ENCODE results near the gene DLG4.

DLG4 gene

DNA sequence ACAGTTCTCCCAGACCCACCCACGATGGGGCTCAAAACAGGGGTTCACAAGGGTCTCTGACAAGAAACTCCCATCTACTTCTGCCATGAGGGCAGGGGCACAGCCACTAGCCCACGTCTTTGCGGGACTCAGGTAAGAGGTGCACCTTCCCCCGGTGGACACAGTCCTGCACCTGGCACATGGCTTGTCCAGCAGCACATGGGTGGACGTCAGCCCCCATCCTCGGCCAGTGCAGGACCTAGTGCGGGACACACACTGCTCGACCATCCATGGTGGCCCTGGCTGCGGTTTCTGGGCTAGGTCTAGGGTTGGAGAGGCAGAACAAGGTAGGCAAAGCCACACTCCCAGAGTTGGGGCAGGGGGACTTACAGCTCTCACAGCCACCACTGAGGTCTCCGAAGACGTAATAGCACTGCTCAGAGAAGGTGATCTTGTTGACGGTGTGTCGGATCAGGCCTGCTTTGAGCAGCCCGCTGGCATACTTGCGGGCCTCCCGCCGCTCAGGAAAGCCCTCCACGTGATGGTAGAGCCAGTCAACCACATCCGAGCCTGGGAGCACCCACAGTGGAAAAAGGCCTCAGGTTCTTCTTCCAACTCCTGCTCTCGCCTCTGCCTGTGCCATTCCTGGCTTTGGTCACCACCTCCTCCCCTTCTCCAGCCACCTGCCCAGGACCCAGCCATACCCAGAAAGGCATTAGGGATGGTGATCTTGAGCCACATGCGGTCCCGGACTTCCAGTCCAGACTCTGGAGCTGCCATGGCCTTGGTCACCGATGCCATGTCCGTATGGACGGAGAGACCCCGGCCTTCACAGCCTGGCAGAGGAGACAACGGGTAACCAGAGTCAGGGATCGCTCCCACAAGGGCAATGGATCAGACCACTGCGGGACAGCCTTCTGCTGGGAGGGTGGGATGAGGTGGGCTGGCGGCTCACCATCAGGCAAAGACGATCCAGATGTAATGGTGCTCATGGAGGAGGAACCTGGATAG is 7.4 kb upstream of the DLG4 start:
- DNase-seq, result no peak

DNA sequence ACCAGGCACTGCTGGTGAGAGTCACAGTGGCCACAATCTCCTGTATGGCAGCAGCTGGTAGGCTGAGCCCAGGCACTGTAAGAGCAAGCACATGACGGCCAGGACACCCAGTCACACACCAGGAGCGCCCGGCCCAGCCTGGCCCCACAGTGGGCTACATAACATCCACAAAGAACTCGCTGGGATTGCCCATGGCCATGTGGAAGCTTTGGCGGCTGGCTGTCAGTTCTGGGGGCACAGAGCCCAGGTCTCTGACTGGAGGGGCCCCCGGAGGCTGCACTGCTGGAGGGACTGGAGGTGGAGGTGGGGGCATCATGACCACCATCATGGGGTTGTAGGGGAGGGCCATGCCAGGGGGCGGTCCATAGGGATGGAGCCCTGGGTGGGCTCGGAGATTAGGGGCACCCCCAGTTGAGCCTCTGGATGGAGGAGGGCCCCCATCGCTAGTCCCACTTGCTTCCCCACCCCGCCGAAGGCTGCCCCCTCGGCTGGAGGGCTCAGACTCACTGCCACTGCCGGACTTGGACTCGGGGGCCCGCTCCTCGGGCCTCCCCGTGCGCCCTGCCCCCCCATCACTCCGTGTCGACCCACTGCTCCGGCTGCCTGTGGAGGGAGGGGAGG is 6.2 kb upstream of the DLG4 start:
- no peak for DNase-seq

DNA sequence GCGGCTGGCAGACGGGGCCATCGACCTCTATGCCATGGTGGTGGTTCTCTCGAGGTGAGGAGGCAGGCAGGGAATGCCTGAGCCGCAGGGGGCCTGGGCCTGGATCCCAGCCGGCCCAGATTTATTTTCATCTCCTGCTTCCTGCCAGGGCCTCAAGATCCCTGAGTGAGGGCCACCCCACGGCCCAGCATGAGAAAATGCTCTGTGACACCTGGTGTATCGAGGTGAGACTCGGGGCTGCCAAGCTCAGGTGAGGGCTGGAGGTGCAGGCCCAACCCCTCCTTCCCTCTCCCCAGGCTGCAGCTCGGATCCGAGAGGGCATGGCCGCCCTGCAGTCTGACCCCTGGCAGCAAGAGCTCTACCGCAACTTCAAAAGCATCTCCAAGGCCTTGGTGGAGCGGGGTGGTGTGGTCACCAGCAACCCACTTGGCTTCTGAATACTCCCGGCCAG is 5.0 kb upstream of the DLG4 start:
- no peak for DNase-seq

DNA sequence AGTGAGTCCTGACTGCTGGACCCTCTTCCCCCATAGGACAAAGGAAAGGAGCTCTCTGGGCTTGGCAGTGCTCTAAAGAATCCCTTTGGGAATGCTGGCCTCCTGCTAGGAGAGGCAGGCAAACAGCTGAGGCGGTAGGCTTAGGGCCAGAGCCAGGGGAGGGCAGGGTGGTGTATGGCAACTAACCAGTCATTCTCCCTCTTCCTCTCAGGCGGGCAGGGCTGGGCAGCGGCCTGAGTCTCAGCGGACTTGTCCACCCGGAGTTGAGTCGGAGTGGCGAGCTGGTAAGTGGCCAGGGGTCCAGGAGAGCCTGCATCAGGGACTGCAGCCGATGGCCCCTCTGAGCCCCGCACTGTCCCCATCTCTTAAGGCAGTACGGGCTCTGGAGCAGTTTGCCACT is 4.5 kb upstream of the DLG4 start:
- DNase-seq, result no peak

DNA sequence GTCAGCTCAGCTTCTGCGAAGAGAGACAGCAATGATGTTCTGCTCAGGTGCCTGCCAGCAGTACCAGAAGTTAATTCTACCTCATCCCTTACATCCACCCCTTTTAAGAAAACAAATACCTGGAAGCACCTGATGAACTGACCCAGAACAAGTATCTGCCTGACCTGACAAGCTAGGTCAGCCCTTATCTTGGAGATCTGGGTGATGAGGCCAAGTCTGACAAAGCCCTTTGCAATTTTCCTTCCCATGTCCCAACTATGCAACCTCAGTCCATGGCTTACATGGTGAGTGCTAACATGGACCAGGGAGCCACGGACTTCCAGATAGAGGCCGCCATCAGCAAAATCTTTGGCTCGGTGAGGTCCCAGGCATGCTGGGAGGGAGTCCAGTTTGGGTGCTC is 3.7 kb upstream of the DLG4 start:
- no peak for DNase-seq

DNA sequence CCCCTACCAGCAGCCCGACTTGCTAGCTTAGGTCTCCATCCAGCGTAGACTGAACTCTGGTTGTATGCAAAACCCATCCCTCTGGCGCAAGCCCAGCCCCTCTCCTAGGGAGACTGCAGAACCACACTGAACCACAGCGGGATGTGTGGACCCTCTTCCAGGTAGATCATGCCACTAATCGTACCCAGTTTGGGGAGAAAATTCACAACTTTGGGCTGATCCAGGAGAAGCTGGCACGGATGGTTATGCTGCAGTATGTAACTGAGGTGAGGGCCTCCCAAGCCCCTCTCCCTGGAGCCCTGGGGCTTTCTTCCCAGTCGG is 3.3 kb upstream of the DLG4 start:
- no peak for DNase-seq

DNA sequence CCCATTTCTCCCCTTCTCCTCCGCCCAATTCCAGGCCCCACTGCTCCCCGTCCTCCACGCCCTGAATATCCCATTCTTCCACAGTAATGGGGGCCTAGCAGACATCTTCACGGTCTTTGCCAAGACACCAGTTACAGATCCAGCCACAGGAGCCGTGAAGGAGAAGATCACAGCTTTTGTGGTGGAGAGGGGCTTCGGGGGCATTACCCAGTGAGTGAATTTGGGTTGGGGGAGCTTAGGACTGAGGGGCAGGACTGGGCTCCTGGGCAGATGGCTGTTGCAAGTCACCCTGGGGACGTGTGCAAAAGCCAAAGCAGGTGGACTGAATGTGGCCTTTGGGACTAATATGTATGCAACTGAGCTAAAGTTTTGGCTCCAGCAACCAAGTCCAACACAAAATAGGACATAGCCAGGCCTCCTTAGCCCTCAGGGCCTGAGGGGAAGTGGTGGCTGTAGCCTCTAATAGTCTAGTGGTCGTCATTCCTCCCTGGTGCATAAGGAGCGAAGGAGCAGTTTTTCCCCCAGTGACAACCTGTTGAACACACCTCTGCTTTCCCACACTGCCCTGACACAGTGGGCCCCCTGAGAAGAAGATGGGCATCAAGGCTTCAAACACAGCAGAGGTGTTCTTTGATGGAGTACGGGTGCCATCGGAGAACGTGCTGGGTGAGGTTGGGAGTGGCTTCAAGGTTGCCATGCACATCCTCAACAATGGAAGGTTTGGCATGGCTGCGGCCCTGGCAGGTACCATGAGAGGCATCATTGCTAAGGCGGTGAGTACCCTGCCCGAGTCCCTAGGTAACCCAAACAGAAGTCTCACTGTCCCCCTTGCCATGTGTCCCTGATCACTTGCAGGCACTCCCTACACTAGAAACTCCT is 2.7 kb upstream of the DLG4 start:
- no peak for DNase-seq

DNA sequence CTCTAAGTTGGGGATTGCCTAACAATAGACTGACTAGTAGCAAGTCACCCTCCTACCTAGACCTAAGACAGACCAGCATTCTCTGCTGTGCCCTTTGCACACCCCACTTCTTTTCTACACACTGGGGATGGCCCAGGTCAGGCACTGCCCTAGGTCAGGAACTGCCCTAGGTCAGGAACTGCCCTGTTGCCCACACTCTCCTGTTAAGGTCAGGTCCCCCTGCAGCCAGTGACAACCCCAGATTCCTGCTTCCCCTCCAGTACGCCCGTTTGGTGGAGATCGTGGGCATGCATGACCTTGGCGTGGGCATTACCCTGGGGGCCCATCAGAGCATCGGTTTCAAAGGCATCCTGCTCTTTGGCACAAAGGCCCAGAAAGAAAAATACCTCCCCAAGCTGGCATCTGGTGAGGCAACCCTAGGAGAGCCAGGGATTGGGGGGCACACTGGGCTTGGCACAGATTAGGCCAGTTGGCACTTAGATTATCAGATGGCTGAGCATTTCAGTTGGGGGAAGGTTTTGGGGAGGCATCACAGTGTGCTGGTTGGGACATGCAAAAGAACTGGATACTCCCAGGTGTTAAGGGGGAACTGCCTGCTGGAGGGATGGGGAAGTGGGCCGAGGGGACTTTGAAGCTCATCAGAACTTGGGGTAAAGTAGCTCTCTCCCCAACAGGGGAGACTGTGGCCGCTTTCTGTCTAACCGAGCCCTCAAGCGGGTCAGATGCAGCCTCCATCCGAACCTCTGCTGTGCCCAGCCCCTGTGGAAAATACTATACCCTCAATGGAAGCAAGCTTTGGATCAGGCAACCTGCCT is 1.8 kb upstream of the DLG4 start:
- DNase-seq, result no peak

DNA sequence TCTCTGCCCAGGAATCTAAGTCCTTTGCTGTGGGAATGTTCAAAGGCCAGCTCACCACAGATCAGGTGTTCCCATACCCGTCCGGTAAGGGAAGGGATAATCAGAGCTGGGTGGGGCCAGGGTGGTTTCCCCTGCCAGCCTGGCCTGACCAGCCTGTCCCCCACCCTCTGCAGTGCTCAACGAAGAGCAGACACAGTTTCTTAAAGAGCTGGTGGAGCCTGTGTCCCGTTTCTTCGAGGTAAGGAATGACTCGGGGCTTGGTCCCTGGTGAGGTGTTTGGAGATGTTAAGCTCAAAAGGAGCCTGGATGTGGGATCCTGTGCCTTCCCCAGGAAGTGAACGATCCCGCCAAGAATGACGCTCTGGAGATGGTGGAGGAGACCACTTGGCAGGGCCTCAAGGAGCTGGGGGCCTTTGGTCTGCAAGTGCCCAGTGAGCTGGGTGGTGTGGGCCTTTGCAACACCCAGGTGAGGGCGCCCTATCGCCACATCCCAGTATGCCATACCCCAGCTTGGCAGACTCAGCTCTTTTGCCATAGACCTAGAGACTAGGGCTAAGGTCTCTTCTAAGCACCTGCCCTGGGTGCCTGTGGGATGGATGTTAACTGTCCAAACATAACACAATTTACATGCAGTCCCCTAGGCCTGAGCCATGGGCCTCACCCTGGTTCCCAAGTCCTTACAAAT is 1.1 kb upstream of the DLG4 start:
- DNase-seq, result peak; percentile 3 to 21

DNA sequence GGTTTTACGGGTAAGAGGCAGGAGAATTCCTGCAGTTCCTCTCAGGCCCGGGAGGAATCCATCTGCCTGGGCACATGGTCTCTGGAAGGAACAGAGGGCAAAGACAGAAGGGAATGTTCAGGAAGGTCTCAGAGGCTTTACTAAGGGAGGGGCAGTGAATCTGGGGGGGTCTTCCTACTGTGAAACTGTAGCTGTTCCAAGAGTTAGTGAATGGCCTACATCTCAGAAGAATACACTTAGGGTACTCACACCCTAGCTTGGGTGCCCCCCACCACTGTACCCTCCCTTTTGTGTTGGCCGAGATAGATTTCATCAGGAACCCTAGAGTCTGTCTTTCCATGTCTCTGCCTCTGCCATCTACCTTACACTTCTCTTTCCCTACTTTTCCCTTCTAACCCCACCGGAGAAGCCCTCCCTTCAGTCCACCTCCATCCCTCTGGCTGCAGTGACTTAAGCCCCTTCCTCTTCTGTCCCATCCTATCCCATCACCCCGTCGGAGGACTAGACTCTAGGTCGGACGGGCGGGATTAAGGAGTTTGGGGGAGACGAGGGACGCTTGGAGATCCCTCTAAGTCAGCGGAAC is 316 bp downstream of the DLG4 start:
- DNase-seq, result peak; percentile 30 to 35

DNA sequence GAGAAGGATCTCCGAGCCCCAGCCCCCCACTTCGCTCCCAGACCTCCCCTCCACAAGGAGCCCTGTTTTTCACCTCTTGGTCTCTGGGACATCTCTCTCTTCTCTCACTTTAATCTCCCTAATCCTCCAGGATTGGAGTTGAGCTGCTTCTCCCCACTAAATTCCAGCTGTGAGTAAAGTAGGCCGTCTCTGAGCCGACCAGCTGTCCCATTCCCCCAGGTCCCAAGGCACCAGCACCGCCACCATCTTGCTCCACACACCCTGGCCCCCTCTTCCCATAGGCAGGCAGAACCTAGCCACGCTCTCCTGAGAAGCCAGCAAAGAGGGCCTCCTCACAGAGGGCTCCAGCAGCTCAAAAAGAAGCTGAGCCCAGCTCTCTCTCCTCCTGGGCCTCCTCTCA is 878 bp downstream of the DLG4 start:
- DNase-seq, result peak; percentile 19 to 61

DNA sequence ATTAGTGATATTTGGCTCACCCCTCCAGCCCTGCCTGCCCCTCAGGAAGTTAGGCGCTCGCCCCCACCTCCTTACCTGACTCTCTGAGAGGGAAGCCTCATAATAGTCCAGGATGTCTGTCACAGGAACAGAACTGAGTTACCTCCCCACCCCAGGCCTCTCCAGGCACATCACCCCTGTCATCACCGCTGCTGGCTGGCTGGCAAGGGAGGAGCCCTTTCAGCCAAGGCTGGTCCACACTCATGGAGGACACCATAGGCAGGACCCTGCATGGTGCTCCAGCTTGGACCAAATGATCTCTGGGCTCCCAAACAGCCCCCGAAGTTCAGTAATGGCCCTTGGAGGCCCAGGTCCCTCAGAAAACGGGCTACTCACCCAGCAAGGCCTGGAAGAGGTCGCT is 1.5 kb downstream of the DLG4 start:
- no peak for DNase-seq

DNA sequence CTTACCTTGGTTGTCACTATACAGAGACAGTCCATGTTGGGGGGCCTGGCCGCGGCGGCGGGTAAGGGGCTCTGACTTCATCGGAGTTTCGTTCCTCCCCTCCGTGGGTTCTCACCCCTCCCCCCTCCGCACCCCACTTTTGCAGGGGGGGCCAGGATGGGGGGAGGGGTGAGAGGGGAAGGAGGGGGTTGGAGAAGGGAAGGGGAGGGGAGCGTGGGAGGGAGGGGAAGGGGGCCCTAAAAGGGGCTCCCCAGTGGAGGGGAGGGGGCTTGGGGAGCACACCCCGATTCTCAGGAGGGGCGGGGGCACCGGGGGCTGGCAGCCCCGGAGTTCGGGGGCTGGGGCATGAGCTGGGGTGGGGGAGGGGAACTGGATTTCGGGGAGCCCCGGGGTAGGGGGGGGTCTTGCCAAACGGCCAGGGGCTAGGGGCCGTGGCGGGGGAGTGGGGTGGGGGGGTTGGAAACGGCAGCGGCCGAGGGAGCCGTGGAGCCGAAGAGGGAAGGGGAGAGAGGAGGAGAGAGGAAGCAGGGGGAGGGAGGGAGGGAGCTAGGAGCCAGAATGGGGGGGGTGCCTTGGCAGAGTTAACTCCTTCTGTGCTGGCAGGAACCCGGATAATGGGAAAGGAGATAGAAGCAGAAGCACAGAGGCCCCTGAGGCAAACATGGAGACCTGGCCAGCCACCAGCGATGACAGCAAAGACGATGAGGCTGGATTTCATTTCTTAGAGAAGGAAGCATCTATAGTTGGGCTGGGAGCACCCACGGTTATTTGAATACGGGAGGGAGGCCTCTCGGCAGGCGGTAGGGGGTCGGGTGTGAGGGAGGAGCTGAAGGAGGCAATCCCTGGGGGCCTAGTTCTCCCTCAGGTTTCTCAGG is 2.3 kb downstream of the DLG4 start:
- DNase-seq, result no peak

DNA sequence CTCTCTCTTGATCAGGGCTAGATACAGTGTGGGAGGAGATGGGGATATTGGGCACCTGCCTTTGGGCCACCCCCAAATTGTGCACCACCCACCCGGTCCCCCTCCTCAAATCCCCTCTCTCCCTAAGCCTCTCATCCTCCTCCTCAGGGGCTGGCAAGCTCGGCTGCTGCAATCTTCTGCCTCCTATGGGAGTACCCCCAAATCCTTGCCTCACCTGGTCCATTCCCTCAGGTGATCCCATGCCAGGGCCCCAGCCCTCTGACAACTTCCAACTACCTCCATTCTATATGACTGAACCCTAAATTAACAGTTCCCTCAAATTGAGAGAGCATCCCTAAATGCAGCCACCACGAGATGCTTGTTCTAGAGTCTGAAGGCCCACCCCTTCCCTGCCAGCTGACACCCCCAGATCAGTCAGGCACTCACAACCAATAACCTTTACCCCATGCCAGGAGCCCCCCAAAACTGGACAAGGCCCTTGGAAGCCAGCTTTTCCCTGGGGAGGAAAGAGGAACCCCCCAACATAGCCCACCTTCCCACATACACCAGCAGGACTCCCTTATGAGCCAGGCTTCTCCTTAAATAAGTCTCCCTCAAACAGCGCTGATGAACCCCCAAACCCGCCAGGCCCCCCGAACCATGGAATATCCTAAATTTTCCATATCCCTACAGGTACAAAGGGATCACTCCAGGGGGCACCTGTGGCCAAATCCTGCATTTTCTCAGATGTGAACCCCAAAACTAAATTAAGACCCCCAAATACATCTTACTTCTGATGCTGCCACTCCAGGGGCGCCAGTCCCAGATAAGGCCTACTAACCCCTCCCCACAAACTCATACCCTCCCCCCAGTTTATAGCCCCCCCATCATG is 3.2 kb downstream of the DLG4 start:
- DNase-seq, result no peak

DNA sequence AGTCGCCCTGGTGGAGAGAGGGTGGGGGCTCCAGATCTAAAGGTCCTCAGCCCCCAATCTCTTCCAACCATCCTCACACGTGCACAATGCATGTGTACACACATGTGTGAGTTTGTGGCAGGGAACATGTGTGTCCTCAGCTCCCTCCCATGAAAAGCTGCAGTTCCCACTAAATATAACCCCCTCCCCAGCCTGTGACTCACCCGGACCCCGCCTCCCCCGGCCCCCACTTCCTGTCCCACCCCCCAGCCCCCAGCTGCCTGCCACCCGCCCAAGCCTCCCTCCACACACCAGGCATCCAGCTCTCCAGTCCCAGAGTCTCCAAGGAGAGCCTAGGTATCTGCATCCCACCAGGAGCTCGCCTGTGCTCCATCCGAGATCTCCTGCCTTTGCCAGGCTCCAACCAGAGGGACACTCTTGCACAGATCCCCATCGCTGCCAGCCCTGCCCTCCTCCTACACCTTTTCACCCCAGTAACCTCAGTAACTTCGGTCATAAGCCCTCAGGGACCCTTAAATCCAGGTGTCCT is 3.9 kb downstream of the DLG4 start:
- DNase-seq, result no peak

DNA sequence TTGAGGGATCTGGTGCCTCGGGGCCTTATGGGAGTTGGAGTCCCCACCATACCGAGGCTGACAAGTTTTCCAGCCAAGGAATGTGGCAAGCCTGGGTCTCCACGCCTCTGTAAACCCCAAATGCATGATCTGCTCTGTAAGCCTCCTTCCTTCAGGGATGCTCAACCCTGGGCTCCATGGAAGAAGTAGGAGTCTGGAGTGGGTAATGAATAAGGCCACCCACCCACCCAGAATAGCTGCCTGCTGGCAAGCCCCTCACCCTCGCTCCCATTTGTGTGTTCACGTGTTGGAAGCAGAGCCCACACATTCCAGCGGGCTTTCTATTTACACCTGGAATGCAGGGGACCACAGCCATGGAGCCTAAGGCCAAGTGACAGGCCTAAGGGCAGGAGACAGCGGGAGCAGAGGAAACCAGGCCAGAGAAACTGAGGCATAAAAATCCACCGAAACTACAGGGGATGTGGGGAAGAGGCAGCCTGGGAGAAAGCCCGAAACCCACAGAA is 4.4 kb downstream of the DLG4 start:
- no peak for DNase-seq

DNA sequence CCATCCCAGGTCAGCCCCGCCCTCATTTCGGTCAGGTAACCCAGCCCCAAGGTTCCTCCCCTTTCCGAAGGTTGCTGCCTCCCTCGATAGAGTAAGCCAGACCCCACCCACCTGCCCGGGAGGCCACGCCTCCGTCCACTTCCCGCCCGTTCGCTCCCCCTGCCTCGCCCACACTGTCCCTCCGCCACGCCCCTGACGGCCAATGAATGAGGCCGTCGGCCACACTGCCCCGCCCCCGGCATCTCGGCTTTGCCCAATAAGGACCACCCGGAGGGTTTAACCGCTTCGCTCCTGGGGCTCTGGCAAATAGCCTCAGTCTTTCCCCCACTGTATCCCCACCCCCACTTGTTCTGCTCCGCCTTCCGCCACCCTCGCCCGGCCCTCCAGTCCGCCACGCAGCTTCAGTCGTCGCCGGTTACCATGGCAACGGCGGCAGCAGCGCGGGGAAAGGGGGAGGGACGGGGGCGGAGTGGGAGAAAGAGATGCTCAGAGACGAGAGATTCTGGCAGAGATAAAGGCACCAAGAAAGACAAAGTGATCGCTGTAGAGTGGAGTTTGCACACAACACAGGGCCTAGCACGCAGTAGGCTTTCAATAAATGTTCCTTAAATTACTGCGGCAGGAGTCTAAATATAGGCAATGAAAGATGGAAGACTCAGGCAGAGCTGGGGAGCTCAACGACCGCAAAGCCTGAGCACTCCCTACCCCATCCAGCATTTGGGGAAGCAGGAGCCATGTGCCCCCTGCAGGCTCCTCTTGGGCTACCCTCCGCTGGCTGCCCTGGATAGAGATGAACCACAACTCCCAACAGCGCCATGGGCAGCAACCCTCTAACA is 5.1 kb downstream of the DLG4 start:
- peak; percentile 82 to 93 for DNase-seq

DNA sequence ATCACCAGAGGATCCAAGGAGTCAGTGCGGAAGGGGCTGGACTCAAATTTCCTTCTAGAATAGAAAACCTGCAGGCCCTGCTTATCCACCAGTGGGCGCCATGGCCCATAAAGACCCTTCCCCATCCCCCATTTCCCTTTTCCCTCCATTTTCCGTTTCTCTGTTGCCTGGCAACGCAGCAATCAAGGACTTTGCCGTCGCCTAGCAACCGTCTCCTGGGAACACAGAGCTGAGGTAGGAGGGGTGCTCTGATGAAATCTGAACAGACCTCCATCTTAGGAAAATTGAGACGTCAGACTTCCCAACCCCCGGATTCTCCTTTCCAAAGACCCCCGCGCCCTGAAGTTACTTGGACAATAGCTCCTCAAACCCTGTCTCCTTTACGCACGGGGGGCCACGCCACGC is 5.7 kb downstream of the DLG4 start:
- peak; percentile 79 to 90 for DNase-seq

Data from NCI-H524 (cell line).